ENCODE results near the gene GRID2. TPM values are rescaled to one million over a fixed set of nuclear protein-coding genes. Genes with fewer than 3 reads are reported as not detected.

Gene GRID2
- total and polyA plus RNA-seq, 10 of the 15 experiments (the other 5 are each of a cell fraction or from before 2014, with no cell fraction given): not detected

DNA sequence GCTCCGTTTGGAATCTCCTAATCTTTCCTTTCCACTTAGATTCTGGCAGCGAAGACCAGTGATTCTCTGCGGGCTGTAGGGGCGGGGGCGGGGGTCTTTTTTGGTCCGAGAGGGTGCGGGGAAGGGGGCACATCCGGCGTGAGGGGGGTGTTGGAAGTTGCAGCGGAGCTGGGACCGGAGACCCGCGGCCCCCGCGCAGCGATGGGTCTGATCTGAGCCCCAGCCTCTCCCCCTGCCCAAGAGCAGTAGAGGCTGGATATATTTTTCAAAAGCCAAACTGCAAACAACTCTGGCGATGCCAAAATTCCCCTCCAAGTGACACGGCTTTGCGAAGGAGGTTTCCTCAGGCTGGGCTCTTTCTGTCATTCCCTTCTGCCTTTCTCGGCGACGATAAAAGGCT lies 355 bp downstream of the GRID2 start:
- Histone ChIP-seq H3K79me2 (ENCODE audit: control insufficient read depth, insufficient read depth, low read length) (no peaks in the 10 kb centered on the region), H2AFZ (ENCODE audit: control insufficient read depth, low read depth, low read length) (no peak overlapping the region), H3K9ac (ENCODE audit: control insufficient read depth, insufficient read depth, low read length) (no peak overlapping the region), H3K36me3 (ENCODE audit: control insufficient read depth in 2 of 2, insufficient read depth in 2 of 2, low read length in 1 of 2) (no peaks in the 10 kb centered on the region), H3K4me1 (ENCODE audit: control insufficient read depth, insufficient read depth, low read length) (no peaks in the 10 kb centered on the region), H3K9me3 (replicated peaks; ENCODE audit: control insufficient read depth, insufficient read depth, low read length) (no peaks in the 10 kb centered on the region), H3K27ac (ENCODE audit: control insufficient read depth, insufficient read depth) (no peak overlapping the region), H3K4me2 (ENCODE audit: control insufficient read depth, insufficient read depth) (no peak overlapping the region), H4K20me1 (ENCODE audit: control insufficient read depth, insufficient read depth) (no peaks in the 10 kb centered on the region), H3K4me3 (no peak overlapping the region), H3K27me3 (replicated peaks in 1 of 2; ENCODE audit: control insufficient read depth in 2 of 2, insufficient read depth in 2 of 2, low read length in 1 of 2) (peaks cover 2 to 19% of the 10 kb centered on the region in 2 experiments)
- WGBS (ENCODE audit: insufficient coverage, insufficient replicate concordance, low lambda C conversion rate, missing lambda C conversion rate): 14% methylated on average over 14 of the region's 22 CpGs
- ATAC-seq: no peak
- DNase-seq (ENCODE audit: low read depth, low spot score): no peak
- ChIA-PET POLR2A (no interaction called here), CTCF (no interaction called here), SMC1A (ENCODE audit: uncharacterized antibody, unreplicated experiment) (no interaction called here), RAD21 (ENCODE audit: unreplicated experiment) (no interaction called here)
- intact Hi-C loops (cut with micrococcal nuclease; ENCODE audit: unreplicated experiment) (no loop called here), in situ Hi-C loops (cut with MboI) (no loop called here)
- BruUV-seq (replicated peaks): no TSS peak
- FAIRE-seq: no peak
- TF ChIP-seq RB1 (IDR thresholded peaks at IDR 0.05; ENCODE audit: borderline replicate concordance): no peak
- no peak for TF ChIP-seq RAD21 (IDR thresholded peaks at IDR 0.05; ENCODE audit: insufficient read depth, low read depth, low read length)
- TF ChIP-seq FOXM1 (IDR thresholded peaks at IDR 0.05; ENCODE audit: low read depth, low read length): no peak
- no peak for TF ChIP-seq NBN (IDR thresholded peaks at IDR 0.05)
- TF ChIP-seq CHD4 (IDR thresholded peaks at IDR 0.05): no peak
- TF ChIP-seq ZNF217 (IDR thresholded peaks at IDR 0.05): no peak
- TF ChIP-seq SRF (IDR thresholded peaks at IDR 0.05; ENCODE audit: low read depth in 2 of 2, low read length in 2 of 2): no peak
- TF ChIP-seq, protein P1, sequence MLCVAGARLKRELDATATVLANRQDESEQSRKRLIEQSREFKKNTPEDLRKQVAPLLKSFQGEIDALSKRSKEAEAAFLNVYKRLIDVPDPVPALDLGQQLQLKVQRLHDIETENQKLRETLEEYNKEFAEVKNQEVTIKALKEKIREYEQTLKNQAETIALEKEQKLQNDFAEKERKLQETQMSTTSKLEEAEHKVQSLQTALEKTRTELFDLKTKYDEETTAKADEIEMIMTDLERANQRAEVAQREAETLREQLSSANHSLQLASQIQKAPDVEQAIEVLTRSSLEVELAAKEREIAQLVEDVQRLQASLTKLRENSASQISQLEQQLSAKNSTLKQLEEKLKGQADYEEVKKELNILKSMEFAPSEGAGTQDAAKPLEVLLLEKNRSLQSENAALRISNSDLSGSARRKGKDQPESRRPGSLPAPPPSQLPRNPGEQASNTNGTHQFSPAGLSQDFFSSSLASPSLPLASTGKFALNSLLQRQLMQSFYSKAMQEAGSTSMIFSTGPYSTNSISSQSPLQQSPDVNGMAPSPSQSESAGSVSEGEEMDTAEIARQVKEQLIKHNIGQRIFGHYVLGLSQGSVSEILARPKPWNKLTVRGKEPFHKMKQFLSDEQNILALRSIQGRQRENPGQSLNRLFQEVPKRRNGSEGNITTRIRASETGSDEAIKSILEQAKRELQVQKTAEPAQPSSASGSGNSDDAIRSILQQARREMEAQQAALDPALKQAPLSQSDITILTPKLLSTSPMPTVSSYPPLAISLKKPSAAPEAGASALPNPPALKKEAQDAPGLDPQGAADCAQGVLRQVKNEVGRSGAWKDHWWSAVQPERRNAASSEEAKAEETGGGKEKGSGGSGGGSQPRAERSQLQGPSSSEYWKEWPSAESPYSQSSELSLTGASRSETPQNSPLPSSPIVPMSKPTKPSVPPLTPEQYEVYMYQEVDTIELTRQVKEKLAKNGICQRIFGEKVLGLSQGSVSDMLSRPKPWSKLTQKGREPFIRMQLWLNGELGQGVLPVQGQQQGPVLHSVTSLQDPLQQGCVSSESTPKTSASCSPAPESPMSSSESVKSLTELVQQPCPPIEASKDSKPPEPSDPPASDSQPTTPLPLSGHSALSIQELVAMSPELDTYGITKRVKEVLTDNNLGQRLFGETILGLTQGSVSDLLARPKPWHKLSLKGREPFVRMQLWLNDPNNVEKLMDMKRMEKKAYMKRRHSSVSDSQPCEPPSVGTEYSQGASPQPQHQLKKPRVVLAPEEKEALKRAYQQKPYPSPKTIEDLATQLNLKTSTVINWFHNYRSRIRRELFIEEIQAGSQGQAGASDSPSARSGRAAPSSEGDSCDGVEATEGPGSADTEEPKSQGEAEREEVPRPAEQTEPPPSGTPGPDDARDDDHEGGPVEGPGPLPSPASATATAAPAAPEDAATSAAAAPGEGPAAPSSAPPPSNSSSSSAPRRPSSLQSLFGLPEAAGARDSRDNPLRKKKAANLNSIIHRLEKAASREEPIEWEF (IDR thresholded peaks at IDR 0.05; ENCODE audit: insufficient replicate concordance, low read depth, low read length): no peak
- TF ChIP-seq SMAD1 (IDR thresholded peaks at IDR 0.05; ENCODE audit: low read depth, partially characterized antibody): no peak
- TF ChIP-seq IRF4 (IDR thresholded peaks at IDR 0.05; ENCODE audit: low read depth, low read length): no peak
- TF ChIP-seq, protein P2, sequence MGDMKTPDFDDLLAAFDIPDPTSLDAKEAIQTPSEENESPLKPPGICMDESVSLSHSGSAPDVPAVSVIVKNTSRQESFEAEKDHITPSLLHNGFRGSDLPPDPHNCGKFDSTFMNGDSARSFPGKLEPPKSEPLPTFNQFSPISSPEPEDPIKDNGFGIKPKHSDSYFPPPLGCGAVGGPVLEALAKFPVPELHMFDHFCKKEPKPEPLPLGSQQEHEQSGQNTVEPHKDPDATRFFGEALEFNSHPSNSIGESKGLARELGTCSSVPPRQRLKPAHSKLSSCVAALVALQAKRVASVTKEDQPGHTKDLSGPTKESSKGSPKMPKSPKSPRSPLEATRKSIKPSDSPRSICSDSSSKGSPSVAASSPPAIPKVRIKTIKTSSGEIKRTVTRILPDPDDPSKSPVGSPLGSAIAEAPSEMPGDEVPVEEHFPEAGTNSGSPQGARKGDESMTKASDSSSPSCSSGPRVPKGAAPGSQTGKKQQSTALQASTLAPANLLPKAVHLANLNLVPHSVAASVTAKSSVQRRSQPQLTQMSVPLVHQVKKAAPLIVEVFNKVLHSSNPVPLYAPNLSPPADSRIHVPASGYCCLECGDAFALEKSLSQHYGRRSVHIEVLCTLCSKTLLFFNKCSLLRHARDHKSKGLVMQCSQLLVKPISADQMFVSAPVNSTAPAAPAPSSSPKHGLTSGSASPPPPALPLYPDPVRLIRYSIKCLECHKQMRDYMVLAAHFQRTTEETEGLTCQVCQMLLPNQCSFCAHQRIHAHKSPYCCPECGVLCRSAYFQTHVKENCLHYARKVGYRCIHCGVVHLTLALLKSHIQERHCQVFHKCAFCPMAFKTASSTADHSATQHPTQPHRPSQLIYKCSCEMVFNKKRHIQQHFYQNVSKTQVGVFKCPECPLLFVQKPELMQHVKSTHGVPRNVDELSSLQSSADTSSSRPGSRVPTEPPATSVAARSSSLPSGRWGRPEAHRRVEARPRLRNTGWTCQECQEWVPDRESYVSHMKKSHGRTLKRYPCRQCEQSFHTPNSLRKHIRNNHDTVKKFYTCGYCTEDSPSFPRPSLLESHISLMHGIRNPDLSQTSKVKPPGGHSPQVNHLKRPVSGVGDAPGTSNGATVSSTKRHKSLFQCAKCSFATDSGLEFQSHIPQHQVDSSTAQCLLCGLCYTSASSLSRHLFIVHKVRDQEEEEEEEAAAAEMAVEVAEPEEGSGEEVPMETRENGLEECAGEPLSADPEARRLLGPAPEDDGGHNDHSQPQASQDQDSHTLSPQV (IDR thresholded peaks at IDR 0.05): no peak
- TF ChIP-seq DPF2 (IDR thresholded peaks at IDR 0.05): no peak
- TF ChIP-seq, protein P3, sequence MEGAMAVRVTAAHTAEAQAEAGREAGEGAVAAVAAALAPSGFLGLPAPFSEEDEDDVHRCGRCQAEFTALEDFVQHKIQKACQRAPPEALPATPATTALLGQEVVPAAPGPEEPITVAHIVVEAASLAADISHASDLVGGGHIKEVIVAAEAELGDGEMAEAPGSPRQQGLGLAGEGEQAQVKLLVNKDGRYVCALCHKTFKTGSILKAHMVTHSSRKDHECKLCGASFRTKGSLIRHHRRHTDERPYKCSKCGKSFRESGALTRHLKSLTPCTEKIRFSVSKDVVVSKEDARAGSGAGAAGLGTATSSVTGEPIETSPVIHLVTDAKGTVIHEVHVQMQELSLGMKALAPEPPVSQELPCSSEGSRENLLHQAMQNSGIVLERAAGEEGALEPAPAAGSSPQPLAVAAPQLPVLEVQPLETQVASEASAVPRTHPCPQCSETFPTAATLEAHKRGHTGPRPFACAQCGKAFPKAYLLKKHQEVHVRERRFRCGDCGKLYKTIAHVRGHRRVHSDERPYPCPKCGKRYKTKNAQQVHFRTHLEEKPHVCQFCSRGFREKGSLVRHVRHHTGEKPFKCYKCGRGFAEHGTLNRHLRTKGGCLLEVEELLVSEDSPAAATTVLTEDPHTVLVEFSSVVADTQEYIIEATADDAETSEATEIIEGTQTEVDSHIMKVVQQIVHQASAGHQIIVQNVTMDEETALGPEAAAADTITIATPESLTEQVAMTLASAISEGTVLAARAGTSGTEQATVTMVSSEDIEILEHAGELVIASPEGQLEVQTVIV (IDR thresholded peaks at IDR 0.05; ENCODE audit: borderline replicate concordance, partially characterized antibody): no peak
- TF ChIP-seq FOXK2 (IDR thresholded peaks at IDR 0.05): no peak

Data from GM12878 (cell line).